GM19043 (cell line): ENCODE results near the gene PARPBP.
"Not testable (repeated sequence)": the region's sequence is repeated elsewhere in the genome, so short reads cannot be mapped to it uniquely, and the experiment has no call there.

ENCODE experiments used
- ATAC-seq: cut with Tn5 transposase; IDR thresholded peaks from one replicate; pipeline ENCODE4 v1.9.1; 2021; ENCODE audit warnings: low read depth; ENCODE audit not compliant: unreplicated experiment

Gene PARPBP

GRCh38 chr12:102240859-102241258 is 120.9 kb downstream of the PARPBP start:
- ATAC-seq = not testable (repeated sequence)
